BJ (cell line): ENCODE data around the gene PDK3. TPM values are rescaled to one million over a fixed set of nuclear protein-coding genes. Genes with fewer than 3 reads are reported as not detected.
A peak's percentile ranks its signal among the peaks of the same experiment; 100 is the strongest.

Experiments
- CTCF ChIA-PET: fragments of 350-600 bp; formaldehyde crosslinking; extraction: SDS; loops from one replicate; lab custom pipeline; 2021; ENCODE audit warnings: antibody characterized with exemption, inconsistent platforms; lab: Yijun Ruan, JAX
- POLR2A ChIA-PET: fragments of 300-600 bp; sonication (Branson Sonifier 250); formaldehyde crosslinking; extraction: SDS; loops from one replicate; lab custom pipeline; 2021; ENCODE audit warnings: antibody characterized with exemption; lab: Charles Lee
- DNase-seq: peaks from one replicate; pipeline ENCODE4 v3.0.0-alpha.2; 2011; ENCODE audit warnings: low read depth
- H3K27me3 ChIP-seq: 2 replicates; pipeline ENCODE4 v1.6.0; 2011; ENCODE audit warnings: low read length; ENCODE audit not compliant: control insufficient read depth, insufficient read depth
- H3K36me3 ChIP-seq: 2 replicates; pipeline ENCODE4 v1.5.1; 2011; ENCODE audit warnings: low read length; ENCODE audit not compliant: control insufficient read depth, insufficient read depth
- H3K4me3 ChIP-seq: 2 replicates; pipeline ENCODE4 v1.5.1; 2011; ENCODE audit warnings: low read depth, mild to moderate bottlenecking, control low read depth, low read length
- CTCF ChIP-seq: IDR thresholded peaks from 2 replicates; pipeline ENCODE4 v1.5.1; 2011; ENCODE audit warnings: low read depth, mild to moderate bottlenecking, control low read depth, inconsistent platforms, low read length, moderate library complexity; ENCODE audit not compliant: insufficient read depth
- polyA minus RNA-seq: library from RNA; depleted of rRNA, polyadenylated mRNA; stranded (reverse); fragments of >200 nt; gene quantifications from 2 replicates; pipeline ENCODE4 v1.2.3, GENCODE V29; 2011; rRNA and poly(A)+ RNA removed
- polyA plus RNA-seq: library from polyadenylated mRNA; depleted of rRNA; stranded (reverse); fragments of >200 nt; gene quantifications from 2 replicates; pipeline ENCODE4 v1.2.3, GENCODE V29; 2011; rRNA removed

Gene PDK3
- polyA plus RNA-seq (2.4 and 5.3 TPM in 2 replicates), polyA minus RNA-seq (2.7 and 2.9 TPM in 2 replicates)

- CTCF ChIA-PET, result no interaction called here
- POLR2A ChIA-PET, result no interaction called here
These were observed at the start of gene PDK3 for GRCh38 chrX:24464836-24465531. Gene PDK3 (plus strand): TSS chrX:24465286. CDS start chrX:24465456, 170 bp downstream.

GRCh38 chrX:24415921-24416320 lies 49.2 kb upstream of the PDK3 start:
- Histone ChIP-seq H3K4me3 (no peak overlapping the region), H3K36me3 (no peaks in the 10 kb centered on the region), H3K27me3 (no peaks in the 10 kb centered on the region)
- ChIA-PET CTCF (no interaction called here), POLR2A (no interaction called here)
- DNase-seq, result no peak
- TF ChIP-seq CTCF, result no peak

More at GRCh38 chrX:24464836-24465531, at the start of gene PDK3:
- TF ChIP-seq CTCF, result no peak
- Histone ChIP-seq H3K36me3 (no peaks in the 10 kb centered on the region), H3K27me3 (no peaks in the 10 kb centered on the region), H3K4me3 (peak within 1 kb of the TSS; percentile 56)
- DNase-seq, result peak; percentile 27

GRCh38 chrX:24423960-24424359 lies 41.1 kb upstream of the PDK3 start:
- CTCF ChIA-PET, result no interaction called here
- DNase-seq, result no peak
- POLR2A ChIA-PET, result no interaction called here
- no peaks in the 10 kb centered on the region for H3K36me3 ChIP-seq
- no peak for TF ChIP-seq CTCF
- no peaks in the 10 kb centered on the region for H3K27me3 ChIP-seq
- H3K4me3 ChIP-seq, result no peak overlapping the region

- CTCF ChIA-PET, result interaction anchor here (0.9 to 1.0 kb wide), 2 partner anchors 29 to 74 kb away, joined by 3 read pairs; no protein-coding TSS in a partner anchor
- no peak for DNase-seq
These were observed 40.1 kb upstream of the PDK3 start for GRCh38 chrX:24424948-24425347.

More at GRCh38 chrX:24424948-24425347, 40.1 kb upstream of the PDK3 start:
- Histone ChIP-seq H3K4me3 (no peak overlapping the region), H3K27me3 (no peaks in the 10 kb centered on the region), H3K36me3 (no peaks in the 10 kb centered on the region)
- POLR2A ChIA-PET, result no interaction called here
- no peak for TF ChIP-seq CTCF
